Activated CD8-positive, alpha-beta memory T cell treated with anti-CD3 and anti-CD28 coated beads for 4 hours (primary cell): ENCODE data around the gene CD248.
"Not testable (repeated sequence)": the region's sequence is repeated elsewhere in the genome, so short reads cannot be mapped to it uniquely, and the experiment has no call there.

Source experiments
- DNase-seq, 2 donors: peaks; one replicate each; pipeline ENCODE4 v3.0.0-alpha.2; 2020; ENCODE audit warnings: low read depth in 2 of 2

CD248 gene

DNA sequence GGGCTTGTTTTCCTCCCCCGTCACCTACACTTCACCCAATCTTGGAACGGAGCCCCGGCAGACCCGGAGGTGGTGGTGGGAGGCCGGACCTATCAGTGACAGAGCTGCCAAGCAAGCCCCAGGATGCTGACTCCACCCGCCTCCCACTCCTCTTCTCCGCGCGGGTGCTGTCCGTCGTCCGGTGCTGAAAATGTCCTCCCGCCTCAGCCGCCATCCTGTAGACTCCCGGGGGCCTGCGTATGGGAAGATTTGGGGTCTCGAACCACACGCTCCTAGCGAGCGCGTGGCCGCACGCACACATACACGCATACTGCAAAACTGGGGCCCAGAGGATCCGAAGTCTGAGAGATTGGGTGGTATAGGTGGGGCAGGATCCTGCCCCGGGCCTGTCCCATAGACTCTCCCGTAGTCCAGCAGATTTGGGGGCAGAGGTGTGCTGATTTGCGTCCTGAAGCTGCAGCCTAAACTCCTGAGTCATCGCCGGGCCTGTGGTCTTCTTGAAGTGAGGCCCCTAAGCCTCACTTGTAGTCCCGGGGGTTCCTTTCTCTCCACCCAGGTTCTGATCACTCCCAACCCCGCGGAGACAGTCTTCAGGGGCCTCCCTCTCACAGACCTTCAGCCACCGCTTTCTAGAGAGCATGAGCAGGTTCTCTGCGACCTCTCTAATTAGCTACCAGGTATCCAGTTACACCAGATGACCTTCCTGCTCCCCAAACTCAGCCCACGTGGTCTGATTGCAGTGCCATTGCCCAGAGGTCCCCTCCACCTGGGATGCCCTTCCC lies 27.1 kb downstream of the CD248 start:
- peak; percentile 55 to 67 for DNase-seq

DNA sequence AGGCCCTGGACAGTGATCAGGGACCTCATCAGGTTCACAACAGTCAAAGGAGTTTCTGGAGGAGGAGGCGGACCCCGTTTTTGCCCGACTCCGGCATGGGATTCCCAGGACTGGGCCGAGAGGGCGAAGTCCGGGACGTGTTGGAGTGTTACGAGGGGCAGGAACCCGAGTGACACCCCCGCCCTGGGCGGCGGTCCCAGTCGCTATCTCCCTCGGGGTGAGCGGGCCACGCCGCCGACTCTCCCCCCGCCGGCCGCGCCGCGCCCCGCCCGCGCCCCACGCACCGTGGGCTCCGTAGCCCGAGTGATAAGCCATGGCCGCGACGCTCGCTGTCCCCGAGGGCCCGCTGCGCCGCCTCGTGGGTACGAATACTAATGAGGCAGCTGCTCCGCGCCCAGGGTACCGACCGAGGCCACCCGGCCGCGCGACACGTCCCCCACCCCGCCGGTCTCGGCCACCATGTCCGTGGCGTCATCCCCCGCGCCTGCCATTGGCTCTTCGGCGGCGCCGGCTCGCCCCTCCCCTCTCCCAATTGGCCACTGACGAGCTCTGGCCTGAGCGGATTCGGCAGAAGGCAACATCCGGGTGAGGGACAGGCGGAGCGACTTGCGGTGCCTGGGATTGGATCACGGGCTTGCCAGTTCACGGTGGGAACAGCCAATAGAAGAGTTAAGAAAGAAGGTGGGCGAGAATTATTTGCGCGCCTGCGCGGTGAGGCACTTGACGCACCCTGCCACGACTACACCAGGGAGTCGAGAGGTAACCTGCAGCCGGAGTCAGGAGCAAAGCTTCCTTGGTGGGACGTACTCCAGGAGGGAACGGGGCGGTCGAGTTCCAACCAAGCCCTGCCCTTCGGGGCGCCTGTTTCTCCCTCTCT lies 27.9 kb downstream of the CD248 start, which contains the start of gene YIF1A:
TSS of gene YIF1A (minus strand) at position 473 of the 877 bp plus-strand sequence. CDS start at position 315, 158 bp downstream.
- DNase-seq, result peak; percentile 93 to 98

DNA sequence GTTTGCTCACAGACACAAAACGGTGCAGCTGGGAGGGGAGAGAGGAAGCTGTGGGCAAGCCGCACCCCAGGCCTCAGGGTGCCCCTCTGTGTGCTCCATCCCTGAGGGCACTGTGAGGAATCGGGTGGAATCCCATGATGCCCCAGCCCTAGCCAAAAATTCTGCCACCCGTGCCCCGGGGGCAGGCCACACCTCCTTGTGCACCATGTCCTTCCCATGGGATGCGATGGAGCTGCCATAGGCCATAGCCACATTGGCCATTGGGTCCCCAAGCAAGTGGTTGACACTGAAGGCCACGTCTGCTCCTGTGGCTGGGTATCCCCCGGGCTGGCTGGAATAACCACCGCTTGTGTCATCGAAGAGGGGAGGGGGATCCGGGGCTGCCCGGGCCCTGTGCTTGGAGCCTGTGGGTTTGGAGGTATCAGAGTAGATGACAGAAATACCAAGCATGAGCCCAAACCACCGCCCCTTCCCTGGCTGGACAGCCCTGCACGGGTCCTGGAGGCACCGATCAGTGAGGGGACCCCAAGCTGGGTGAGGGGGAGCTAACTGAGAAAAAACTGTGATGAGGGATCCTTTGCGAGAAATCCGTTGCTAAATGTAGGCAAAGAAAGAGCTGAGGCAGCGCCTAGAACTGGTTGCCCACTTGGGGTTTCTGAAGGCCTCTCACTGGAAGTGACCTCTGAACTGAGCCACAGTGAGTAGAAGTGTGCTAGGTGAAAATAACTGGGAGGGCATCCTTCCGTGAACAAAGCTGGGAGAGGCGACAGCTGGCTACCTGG lies 28.8 kb downstream of the CD248 start:
- DNase-seq, result no peak

DNA sequence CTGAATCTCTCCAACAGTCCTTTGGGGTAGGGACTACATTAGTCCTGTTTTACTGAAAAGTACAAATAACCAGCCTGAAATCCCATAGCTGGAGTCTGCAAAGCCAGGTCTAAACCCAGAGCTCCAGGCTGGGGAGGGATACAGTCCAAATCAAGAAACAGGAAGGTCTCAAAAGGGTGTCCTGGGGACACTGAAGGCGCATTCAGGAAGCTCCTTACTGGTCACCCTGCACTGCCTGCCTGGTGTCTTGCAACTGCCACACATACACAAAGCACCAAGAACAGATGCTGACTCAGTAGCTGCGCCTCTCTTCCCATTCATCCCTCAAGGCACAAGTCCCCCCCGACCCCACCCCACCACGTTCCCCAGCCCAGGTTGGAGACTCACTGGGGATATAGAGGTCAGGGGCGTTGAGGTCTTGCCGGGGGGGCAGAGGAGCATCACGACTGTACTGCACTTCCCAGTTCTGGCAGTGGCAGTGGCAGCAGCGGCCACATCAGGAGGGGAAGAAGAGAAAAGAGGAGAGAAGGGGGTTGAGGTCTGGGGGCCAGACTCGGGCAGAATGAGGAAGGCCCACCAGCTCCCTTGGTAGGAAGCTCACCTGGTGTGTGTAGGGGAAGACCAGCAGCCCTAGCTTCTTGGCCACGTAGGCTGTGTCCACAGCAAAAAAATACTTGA lies 29.5 kb downstream of the CD248 start:
- DNase-seq, result no peak

DNA sequence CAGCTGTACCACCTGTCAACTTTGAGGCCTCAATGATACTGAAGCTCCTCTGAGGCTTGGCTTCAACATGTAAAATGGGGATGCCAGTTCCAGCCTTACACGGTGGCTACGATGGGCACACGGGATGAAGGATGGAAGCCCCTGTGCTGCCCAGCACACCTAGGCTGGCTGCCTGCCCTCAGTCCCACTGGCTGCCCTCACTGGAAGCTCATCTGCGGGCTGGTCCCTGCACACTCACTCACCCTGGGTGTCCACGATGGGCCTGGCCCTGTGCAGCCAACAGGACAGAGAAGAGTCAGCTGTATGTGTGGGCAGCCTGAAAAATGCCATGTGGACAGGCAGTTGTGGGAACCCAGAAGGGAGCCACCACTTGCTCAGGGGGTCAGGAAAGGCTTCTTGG lies 30.1 kb downstream of the CD248 start:
- no peak for DNase-seq

DNA sequence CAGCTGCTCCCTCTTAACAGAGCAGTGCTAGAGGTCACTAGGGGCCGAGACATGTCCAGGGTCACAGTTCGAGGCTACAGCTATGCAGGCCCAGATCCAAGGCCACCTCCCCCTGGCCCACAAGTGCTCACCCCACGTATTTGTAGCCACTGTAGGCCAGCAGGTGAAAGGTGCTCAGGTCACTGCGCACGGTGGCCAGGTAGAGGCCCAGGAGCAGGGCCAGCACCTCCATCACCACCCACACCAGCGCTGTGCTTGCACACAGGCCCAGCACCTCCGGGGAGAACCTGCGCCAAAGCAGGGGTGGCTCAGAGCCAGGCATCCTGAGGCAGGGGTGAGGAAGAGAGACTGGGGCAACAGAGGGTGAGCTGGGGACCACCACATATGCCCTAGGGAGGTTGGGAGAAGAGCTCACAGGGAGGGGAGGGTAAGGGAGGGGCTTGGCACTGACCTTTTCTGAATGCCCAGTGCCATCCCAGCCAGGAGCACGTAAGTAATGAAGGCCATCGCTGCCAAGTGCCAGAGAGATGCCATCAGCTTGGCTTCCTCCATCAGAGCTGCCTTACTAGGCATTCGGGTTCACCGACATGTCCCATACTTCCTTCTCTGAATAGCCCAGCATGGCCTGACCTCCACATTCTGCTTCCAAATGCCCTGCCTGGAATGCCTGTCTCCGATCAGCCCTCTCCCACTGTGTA lies 31.4 kb downstream of the CD248 start:
- DNase-seq, result no peak

DNA sequence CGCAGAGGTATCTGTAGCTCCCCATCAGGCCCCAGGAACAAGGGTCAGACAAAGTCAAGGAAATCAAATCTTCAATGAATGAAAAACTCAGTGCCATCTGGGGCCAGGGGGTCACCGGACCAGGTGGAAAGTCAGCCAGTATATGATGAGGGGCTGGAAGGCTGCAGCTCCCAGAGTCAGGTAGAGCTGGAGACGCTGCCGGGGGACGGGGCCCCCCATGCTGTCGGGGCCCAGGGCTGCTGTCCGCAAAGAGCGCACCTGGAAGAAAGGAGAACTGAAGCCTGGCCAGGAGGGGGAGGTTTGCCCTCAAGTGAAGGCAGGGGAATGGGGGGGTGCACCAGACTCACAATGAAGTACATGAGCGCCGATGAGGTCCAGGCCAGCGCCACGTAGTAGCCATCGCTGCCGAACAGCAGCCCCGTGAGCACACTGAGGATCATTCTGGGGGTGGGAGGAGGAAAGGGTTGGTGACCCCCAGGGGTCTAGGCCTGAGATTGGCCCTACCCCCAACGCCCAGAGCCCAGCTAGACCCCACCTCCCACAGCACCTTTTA lies 32.2 kb downstream of the CD248 start:
- no peak for DNase-seq

DNA sequence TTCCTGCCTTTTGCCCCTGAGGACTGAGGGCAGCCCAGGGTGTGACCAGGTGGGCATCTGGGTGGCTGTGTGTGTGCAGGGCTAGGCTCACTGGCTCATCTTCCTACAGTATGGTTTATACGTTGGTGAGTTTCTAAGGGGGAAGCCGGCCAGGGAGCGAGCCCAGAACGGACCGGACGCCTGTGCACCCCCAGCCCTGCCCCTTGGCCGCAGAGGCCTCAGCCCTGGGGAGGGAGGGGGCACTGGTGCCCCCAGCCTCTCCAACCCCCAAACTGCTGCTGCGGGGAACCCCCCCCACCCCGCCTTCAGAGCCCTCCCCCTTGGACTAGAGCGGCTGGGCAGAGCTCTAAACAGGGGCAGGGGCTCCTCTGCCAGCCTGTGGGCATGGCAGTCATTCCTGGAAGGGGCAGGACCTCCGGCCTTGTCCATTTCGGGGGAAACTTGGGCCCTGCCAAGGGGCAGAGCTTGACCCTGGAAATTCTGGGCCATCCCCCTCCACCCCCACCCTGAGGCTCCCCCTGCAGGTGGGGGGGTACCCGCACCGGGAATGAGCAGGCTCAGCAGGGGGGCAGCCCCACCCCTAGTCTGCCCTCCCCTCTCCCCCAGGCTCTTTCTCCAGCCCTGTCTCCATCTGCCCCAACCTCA lies 33.3 kb downstream of the CD248 start:
- no peak for DNase-seq

DNA sequence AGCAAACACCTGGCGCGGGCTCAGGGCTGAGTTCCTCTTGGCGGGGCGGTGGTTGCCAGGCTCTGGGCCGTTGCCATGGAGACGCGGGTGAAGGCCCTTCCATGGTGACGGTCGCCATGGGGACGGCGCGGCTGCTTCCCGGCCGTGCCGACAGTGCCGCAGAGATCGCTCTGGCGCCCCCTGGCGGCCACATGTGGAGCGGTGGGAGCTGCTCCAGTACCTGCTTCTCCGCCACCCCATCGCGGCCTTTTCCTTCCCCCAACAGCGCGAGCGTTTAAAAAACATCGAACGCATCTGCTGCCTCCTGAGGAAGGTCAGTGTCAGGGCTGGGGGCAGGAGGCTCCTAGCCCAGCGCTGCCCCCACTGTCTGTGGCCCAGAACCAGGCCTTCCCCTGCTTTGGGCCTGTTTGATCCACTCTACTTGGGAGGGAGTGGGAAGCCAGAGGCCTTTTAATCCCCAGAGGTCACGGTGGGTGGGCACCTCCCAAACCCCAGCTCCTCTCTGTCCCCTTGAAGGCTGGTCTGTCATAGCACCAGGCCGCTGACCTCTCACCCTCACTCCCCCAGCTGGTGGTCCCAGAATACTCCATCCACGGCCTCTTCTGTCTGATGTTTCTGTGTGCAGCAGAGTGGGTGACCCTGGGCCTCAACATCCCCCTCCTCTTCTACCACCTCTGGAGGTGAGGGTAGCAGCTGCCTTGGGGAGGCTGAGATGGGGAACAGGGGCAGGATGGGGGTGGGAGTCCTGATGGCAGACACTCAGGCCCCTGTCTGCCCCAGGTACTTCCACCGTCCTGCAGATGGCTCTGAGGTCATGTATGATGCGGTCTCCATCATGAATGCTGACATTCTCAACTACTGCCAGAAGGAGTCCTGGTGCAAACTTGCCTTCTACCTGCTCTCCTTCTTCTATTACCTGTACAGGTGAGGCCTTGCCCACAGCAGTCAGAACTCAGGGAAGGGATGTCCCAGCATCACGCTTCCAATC lies 34.1 kb downstream of the CD248 start:
- peak; percentile 94 for DNase-seq

DNA sequence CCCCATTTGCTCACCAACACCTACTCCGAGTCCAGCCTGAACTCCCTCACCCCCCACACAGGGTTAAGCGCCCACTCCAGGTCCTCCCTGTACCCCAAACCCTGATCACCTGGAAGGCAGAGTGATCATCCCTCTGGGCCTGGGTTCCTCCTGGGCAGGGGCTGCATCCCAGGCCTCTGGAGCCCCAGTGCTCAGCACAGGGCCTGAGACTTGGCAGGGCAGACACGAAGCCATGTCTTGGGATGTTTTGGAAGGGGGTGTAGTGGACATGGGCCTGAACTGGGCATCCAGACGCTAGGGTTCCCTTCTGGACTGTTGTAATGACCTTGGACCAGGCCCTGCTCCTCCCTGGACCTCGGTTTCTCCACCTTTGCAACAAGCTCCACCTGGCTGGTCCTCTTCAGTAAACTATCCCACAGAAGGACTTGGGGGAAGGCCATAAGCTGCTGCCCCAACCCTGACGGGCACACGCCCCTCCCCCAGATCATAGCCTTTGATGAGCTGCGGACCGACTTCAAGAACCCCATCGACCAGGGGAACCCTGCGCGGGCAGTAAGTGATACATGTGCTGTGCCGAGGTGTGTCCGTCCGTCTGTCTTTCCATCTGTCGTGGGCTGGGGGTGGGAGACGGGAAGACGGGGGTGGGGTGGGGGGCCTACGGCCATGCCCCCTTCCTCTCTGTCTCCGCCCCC lies 34.9 kb downstream of the CD248 start:
- DNase-seq, result no peak

DNA sequence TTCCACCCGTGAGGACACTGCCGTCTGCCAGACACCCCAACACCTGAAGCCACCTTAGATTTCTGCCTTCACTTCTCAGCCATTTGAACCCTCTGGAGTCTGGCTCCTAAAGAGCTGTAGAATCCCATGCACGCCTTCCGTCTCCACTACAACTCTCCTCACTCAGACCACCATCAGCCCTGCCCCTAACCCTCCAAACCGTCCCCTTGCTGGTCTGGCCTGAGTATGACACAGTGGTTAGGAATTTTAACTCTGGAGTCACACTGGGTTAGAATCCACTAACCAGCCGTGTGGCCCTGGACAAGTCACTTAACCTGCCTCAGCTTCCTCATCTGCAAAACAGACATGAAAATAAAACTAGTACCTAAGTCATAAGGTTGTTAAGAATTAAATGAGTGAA lies 35.8 kb downstream of the CD248 start:
- no peak for DNase-seq

DNA sequence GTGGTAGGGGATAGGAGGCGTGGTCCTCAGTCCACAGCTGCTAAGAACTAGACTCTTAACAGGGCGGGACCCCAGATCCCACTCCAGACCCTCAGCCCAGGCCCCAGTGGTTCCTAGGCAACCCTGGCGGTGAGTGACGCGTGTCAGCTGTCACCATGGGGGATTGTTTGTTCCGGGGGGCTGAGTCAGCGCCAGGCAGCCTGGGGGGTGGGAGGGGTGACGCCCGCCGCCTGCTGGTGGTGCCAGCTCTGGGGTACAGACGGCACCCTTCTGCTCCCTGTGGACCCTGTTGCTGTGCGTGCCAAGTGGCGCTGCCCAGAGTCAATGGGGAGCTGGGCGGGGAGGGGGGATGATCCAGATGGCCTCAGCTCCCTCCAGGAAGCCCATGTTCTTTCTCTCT lies 36.4 kb downstream of the CD248 start:
- DNase-seq, result no peak

DNA sequence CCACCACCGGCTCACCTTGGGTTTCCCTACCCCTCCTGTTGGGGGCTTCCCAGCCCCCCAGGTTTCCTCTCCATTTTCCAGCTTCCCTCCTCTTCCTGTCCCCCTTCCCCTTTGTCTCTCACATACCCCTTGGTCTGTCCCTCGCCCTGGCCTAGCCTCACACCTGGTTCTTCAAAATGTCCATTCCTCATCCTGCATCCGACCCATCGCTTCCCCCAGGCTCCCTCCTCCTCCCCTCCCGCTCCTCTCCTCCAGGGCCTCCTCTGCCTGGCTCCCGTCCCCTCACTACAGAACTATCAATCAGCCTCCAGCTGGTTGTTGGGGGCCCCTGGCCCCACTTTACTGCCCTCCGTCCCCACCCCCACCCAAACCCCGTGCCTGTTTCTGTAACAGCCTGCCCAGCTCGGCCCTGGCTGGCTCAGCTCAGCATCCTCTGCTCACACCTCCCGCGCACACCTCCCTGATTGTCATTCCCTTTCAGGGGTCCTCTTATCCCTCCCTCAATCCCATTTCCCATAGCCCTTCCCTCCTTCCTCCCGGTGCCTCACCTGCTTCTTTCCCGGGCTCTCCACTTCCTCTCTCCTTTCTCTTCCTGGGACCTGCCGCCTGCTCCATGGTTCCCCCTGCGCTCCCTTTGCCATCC lies 37.6 kb downstream of the CD248 start:
- DNase-seq, result no peak

DNA sequence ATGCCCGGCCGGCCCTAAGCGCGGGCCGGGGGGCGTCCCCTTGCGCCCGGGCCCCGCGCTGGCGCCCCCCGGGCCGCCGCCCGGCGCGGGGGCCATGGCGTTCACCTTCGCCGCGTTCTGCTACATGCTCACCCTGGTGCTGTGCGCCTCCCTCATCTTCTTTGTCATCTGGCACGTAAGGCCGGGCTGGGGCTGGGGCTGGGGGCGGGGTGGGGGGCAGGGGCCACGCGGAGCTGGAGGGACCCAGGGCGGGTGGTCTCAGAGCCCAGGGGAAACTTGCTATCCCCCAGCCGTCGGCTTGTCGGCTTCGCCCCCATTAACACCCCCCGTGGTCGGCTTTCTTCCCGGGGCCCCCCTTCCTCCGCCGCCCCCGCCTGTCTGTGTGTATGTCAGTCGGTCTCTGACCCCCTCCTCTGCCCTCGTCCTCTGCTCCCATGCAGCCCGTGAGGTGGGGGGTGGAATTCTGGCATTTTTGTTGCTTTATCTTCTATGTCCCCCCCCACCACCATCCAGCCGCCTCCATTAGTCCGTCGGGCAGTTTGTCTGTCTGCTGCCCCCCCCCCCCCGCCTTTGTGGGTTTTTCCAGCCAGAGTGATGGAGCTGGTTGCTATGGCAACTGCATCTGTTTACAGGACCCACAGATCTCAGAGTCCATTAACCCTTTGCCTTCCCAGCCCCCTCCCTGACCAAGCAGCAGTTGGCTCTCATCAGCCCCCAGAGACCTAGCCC lies 38.3 kb downstream of the CD248 start:
- DNase-seq, result no peak

DNA sequence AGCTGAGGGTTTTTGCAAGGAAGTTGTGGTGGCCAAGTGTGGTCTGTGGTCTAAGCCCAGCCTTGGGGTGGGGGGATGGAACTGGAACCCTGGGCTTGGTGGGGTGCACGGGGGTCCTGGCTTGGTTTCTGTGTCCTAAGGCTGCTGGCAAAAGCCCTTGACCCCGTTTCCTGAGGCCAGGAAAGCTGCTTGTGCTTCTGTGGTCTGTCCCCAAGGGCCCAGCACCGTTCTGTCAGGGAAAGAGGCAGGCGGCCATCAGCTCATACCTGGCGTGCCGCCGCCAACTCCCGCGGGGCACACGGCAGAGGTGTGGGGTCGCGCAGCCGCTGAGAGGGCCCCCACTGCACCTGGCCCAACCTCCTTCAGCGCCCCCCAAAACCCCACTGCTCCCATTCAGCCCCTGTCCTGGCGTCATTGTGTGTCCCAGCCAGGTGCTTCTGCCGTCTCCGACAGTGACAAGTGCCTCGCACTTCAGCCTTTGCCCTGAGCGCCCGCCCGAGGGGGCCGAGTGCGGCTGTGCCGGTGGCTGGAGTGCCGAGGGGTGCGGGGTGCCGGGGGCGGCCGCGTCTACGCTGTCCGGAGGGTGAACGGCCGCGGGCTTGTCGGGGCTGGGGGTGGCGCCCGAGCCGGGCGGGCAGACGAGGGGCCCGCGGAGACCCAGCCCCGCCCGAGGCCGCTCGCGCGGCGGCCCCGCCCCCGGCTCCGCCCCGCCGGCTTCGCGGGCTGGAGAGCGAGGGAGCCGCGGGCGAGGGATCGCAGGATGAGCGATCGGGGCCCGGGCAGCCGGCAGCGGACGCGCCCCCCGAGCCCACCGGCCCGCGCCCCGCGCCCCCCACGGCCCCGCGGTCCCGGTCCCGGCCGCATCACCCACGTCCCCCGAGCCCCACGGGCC lies 39.1 kb downstream of the CD248 start, which contains the start of gene CNIH2:
TSS of gene CNIH2 (plus strand) at position 705 of the 892 bp plus-strand sequence. CDS start 282 bp downstream, outside the sequence.
- DNase-seq, result no peak

DNA sequence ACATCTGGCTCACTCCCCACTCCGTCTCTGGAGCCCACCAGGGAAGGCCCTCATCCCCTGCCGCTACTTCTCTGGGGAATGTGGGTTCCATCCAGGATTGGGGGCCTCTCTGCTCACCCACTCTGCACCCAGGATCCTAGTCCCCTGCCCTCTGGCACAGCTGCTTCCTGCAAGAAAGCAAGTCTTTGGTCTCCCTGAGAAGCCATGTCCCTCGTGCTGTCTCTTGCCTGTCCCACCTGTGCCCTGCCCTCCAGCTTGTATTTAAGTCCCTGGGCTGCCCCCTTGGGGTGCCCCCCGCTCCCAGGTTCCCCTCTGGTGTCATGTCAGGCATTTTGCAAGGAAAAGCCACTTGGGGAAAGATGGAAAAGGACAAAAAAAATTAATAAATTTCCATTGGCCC lies 39.8 kb downstream of the CD248 start:
- not testable (repeated sequence) for DNase-seq
